AG04449 (cell line): ENCODE results near the gene MID2.

ENCODE experiments used
- CTCF ChIA-PET: fragments of 350-600 bp; formaldehyde crosslinking; extraction: SDS; loops from one replicate; lab custom pipeline; 2021; ENCODE audit warnings: antibody characterized with exemption; lab: Yijun Ruan, JAX
- POLR2A ChIA-PET: fragments of 400-600, 350-600 bp; formaldehyde crosslinking; extraction: SDS; loops from one replicate; lab custom pipeline; 2020; ENCODE audit warnings: antibody characterized with exemption, inconsistent platforms; lab: Yijun Ruan, JAX
- DNase-seq: peaks from one replicate; pipeline ENCODE4 v3.0.0-alpha.2; 2010; ENCODE audit warnings: low read depth, low spot score
- H3K4me3 ChIP-seq: 2 replicates; pipeline ENCODE4 v1.5.1; 2011; ENCODE audit warnings: low read depth, mild to moderate bottlenecking, control low read depth, low read length
- TF ChIP-seq, protein P1 (sequence below): IDR thresholded peaks from one replicate; pipeline ENCODE4 v1.5.1; 2011; ENCODE audit warnings: mild to moderate bottlenecking, moderate library complexity, low read length, control low read depth, inconsistent platforms; ENCODE audit not compliant: insufficient read depth; ENCODE audit errors: missing control alignments

The MID2 gene

DNA sequence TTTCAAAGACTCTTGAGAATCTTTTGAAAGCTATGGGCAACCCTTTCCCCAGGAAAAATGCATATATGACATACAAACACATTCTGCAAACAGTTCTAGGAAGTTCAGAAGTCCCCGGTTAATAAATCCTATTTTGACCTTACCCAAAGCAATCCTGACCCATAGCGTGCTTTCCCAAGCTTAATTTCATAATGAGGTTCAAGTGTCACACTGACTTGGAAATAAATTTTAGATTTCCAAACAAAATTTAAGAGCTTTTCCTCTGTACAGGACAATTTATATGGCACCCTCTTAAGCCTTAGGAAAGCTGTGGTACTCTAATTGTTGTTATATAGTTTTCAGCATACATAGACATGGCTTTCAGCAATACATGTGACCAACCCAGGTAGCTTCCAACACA lies 11.3 kb downstream of the MID2 start:
- ChIA-PET CTCF (interaction anchor here (0.8 kb wide), 1 partner anchor 10 kb away, joined by 3 read pairs; no protein-coding TSS in a partner anchor), POLR2A (no interaction called here)
- DNase-seq = no peak
- H3K4me3 ChIP-seq = no peak overlapping the region
- TF ChIP-seq, protein P1, sequence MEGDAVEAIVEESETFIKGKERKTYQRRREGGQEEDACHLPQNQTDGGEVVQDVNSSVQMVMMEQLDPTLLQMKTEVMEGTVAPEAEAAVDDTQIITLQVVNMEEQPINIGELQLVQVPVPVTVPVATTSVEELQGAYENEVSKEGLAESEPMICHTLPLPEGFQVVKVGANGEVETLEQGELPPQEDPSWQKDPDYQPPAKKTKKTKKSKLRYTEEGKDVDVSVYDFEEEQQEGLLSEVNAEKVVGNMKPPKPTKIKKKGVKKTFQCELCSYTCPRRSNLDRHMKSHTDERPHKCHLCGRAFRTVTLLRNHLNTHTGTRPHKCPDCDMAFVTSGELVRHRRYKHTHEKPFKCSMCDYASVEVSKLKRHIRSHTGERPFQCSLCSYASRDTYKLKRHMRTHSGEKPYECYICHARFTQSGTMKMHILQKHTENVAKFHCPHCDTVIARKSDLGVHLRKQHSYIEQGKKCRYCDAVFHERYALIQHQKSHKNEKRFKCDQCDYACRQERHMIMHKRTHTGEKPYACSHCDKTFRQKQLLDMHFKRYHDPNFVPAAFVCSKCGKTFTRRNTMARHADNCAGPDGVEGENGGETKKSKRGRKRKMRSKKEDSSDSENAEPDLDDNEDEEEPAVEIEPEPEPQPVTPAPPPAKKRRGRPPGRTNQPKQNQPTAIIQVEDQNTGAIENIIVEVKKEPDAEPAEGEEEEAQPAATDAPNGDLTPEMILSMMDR = no peak

DNA sequence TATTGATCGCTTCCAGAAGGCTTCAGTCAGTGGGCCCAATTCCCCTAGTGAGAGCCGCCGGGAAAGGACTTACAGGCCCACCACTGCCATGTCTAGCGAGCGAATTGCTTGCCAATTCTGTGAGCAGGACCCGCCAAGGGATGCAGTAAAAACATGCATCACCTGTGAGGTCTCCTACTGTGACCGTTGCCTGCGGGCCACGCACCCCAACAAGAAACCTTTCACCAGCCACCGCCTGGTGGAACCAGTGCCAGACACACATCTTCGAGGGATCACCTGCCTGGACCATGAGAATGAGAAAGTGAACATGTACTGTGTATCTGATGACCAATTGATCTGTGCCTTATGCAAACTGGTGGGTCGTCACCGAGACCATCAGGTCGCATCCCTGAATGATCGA lies 15.3 kb downstream of the MID2 start:
- H3K4me3 ChIP-seq = no peak overlapping the region
- POLR2A ChIA-PET = no interaction called here
- CTCF ChIA-PET = no interaction called here
- TF ChIP-seq, protein P1 = no peak
- DNase-seq = no peak

DNA sequence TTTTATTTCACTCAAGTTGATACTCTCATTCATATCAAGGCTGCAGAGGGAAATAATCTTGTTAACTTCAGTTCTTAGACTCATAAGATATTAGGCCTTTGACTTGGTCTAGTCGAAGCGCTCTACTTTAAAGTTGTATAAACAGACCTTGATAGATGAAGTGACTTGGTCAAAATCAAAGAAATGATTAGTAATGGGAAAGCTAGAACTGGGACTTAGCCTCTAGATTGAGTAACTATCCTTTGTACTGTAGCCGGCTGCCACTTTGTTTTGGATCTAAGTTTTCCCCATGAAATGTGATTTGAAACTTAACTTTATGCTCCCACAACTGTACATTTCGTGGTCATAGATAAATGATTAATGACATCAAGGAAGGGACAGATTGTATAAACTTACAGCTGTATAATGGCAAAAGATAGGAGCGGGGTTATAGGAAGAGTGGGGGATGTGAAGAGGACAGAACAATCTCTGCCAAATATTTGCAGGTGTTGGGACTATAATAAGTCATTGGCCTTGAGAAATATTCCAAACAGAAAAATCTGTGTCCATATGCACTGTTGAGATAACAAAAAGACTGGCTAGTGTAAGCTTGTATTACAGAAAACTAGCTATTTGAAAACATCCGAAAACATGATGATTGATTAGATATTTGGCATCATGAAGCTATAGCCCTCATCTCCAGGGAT lies 17.2 kb downstream of the MID2 start:
- POLR2A ChIA-PET = no interaction called here
- DNase-seq = no peak
- TF ChIP-seq, protein P1 = no peak
- H3K4me3 ChIP-seq = no peak overlapping the region
- CTCF ChIA-PET = no interaction called here

DNA sequence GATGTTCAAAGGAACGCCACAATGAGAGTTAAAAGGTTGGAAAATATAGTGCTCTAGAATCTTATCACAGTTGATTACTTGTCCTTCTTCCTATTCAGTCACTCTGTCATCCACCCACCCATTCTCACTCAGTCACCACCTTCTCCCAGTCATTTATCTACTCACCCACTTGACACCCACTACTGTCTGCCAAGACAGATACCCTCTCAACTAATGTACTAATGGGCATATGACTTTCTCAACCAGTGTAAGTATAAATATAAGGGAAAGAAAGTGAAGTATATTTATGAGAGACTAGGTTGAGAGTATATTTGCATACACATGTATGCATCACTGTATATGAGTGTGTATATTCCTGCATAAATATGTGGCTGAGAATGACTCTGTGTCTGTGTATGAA lies 20.0 kb downstream of the MID2 start:
- DNase-seq = no peak
- ChIA-PET POLR2A (no interaction called here), CTCF (no interaction called here)
- no peak overlapping the region for H3K4me3 ChIP-seq
- TF ChIP-seq, protein P1 = no peak

DNA sequence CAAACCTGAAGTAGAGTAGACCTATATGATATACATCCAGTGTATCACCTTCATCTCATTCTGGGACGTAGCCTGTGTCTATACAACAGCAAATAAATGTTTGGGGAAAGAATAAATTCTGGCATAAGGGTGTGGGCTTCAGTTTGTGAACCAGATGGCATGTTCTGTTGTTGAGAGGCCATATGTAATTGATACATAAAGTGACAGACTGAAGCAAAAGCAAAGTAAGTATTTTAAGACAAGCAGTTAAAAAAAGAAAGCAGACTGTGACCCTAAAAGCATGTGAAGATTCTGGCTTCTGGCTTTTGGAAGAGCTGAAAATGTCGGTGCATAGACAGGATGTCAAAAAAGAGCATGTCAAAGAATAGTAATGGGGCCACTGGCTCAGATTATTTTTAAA lies 22.9 kb downstream of the MID2 start:
- POLR2A ChIA-PET = no interaction called here
- CTCF ChIA-PET = no interaction called here
- no peak for DNase-seq

DNA sequence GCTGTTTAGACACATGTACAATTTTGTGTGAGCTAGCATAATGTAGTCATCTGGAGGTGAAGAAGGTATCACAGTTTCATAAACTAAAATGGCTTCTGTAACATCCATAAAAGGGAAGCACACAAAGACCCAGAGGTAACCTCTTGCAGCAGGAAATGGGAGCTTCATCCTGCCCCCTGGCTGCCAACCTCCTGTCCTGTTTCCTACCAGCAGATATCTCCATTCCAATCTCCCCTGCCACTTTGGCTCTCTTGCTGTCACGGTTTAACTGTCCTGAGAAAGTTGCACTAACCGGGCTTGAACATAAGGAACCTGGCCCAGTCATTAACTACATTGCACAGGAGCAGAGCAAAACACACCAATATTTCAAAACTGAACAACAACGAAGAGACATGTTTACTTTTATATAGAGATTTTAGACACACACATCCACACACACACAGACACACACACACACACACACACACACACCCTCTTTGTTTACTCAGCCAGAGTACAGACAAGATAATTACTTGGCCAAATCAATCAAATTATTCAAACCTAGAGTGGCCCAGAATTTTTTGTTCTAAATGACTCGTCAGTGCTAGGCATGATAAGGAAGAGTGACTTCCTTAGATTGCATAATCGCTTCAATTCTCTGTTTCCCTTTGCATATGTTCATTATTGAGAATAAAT lies 24.2 kb downstream of the MID2 start:
- TF ChIP-seq, protein P1 = no peak
- ChIA-PET POLR2A (no interaction called here), CTCF (no interaction called here)
- DNase-seq = no peak
- no peak overlapping the region for H3K4me3 ChIP-seq

More for the DNA sequence above, 22.9 kb downstream of the MID2 start:
- TF ChIP-seq, protein P1 = no peak
- H3K4me3 ChIP-seq = no peak overlapping the region
